NCI-H748 treated with DMSO at 0.1 percent for 48 hours (cell line): Measurements from ENCODE around the gene KIF20B.
A peak's percentile ranks its signal among the peaks of the same experiment; 100 is the strongest.

Experiments
- DNase-seq: peaks from one replicate; lab custom pipeline; 2025; lab: John Stamatoyannopoulos, UW

KIF20B gene, protein sequence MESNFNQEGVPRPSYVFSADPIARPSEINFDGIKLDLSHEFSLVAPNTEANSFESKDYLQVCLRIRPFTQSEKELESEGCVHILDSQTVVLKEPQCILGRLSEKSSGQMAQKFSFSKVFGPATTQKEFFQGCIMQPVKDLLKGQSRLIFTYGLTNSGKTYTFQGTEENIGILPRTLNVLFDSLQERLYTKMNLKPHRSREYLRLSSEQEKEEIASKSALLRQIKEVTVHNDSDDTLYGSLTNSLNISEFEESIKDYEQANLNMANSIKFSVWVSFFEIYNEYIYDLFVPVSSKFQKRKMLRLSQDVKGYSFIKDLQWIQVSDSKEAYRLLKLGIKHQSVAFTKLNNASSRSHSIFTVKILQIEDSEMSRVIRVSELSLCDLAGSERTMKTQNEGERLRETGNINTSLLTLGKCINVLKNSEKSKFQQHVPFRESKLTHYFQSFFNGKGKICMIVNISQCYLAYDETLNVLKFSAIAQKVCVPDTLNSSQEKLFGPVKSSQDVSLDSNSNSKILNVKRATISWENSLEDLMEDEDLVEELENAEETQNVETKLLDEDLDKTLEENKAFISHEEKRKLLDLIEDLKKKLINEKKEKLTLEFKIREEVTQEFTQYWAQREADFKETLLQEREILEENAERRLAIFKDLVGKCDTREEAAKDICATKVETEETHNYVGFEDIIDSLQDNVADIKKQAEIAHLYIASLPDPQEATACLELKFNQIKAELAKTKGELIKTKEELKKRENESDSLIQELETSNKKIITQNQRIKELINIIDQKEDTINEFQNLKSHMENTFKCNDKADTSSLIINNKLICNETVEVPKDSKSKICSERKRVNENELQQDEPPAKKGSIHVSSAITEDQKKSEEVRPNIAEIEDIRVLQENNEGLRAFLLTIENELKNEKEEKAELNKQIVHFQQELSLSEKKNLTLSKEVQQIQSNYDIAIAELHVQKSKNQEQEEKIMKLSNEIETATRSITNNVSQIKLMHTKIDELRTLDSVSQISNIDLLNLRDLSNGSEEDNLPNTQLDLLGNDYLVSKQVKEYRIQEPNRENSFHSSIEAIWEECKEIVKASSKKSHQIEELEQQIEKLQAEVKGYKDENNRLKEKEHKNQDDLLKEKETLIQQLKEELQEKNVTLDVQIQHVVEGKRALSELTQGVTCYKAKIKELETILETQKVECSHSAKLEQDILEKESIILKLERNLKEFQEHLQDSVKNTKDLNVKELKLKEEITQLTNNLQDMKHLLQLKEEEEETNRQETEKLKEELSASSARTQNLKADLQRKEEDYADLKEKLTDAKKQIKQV (N-terminal part only)

DNA sequence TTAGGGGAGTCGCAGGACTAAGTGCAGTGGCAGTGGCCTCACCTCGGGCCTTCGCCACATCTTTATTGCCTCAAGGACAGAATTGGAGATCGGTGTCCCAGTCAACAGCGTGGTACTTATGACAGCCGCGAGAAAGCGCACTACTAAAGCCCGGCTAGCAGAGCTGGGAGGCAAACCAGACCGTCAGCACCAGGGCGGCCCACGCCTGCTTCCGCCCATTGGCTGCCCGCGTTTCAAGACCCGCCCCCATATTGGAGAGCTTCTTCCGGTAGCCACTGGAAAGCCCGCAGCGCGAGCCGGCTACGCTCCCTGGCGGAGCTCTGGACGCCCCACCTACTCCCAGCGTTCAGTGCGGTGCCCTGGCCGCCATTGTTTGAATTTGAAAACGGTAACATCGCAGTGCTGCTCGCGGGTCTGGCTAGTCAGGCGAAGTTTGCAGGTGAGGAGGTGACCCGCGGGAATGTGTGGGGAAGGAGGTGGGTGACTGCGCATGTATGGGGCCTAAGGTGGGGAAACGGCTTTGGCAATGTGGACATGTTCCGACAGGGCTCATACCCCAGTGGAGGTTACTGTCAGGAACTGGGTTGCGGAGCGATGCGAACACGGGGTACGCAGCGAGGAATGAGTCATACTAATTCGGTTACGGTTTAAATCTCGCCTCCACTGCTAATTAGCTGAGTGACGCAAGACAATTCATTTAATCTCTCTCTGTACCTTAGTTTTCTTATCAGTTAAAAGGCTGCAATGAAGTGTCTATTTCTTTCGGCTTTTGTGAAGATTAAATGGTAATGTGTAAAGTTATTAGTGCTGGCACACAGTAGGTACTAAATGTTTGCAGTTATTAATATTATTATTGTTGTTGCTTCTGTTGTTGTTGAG, at the start of gene KIF20B:
TSS of gene KIF20B (plus strand) at position 349 of the 879 bp plus-strand sequence. CDS start 3,705 bp downstream, outside the sequence.
- DNase-seq = peak; percentile 75

DNA sequence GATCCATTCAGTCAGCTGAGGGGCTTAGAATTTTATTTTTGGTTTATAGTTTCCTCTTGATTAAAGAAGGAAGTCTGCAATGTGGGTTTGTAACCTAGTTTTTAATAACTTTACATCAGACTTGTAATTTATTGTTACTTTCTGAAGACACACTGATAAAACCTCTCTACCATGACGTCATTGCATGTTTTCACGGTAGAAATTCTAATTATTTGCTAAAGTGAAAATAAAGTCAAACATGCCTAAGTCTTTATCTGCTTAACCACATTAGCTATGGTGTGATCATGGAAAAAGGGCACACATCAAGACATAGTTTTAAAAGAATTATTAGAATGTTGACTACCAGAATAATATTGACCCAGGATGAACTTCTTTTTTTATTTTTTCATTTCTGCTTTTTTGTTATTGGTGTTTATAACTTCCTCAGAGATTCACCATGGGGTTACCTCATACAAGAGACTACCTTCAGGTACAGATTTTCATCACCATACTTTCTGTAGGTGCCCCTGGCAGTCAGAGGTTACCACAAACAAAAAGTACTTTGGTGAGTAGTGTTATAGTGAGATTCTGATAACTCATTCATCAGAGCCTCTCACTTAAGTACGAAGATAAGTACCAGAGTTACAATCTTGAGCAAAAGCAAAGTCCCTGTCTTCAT, 49.3 kb upstream of the KIF20B start:
- DNase-seq = no peak

DNA sequence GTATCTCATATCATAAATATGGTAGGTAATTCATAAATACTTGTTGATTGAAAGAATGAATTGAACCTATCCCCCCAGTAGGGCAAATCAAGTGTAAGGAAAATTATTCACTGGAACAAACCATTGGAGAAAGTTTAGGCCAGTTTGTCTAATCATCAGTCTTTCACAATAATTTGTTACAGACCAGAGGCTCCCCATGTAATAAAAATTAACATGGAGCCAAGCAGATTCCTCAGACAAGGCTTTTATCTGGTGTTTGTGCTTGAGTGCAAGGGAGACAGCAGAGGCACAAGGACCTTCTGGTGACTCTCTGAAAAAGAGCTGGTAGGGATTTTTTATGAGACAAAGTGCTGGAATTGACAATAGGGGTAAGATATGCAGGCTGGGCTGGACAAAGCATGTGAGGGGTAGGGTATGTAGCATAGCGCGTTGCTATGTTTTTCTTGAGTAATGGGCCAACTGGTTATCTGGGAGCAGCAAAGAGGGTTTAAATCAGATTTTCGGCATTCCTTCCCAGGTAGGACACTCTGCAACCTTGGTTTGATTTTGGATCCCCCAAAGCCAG, 48.5 kb upstream of the KIF20B start:
- no peak for DNase-seq

DNA sequence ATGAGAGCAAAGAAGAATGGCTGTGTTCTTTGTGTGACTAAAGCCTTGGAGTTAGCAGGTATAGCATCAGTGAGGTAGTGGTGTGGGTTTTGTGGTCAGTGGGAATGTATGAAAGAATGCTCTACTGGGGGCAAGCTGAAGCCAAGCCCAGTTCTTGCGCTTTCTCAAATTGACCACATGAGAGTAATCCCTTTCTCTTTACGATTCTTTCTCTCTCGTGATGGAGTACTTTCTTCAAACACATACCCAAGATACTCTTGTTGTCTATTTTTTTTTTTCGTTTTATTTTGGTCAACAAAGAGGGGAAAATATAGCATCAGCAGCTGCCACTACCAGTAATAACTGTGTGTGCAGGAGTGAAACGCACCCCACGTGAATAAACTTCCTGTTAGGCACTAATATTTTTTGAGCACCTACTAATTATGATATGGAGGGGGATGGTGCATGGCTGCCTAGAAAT, 48.0 kb upstream of the KIF20B start:
- no peak for DNase-seq

DNA sequence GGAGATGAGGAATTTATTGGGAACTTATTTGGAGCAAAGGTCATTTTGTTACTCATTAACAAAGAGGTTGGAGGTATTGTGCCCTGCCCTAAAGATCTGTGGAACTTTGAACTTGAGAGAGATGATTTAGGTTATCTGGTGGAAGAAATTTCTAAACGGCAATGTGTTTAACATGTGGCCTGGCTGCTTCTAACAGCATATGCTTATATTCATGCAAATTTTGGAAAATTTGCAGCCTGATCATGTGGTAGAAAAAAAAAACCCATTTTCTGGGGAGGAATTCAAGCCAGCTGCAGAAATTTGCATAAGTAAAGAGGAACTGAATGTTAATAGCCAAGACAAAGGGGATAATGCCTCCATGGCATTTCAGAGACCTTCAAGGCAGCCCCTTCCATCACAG, 45.7 kb upstream of the KIF20B start:
- no peak for DNase-seq

DNA sequence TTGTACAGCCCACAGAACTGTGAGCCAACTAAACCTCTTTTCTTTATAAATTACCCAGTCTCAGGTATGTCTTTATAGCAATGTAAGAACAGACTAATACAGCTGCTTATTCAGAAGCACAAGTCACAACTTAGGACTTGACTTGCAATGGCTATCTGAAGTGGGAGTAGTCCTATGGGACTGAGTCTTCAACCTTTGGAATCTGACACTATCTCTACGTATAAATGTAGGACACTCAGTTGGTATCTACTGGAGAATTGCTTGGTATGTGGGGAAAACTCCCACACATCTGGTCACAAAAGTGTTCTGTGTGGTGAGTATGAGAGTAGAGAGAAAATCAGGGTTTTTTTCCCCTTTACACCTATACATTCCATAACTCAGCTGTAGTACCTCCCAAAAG, 44.1 kb upstream of the KIF20B start:
- no peak for DNase-seq

DNA sequence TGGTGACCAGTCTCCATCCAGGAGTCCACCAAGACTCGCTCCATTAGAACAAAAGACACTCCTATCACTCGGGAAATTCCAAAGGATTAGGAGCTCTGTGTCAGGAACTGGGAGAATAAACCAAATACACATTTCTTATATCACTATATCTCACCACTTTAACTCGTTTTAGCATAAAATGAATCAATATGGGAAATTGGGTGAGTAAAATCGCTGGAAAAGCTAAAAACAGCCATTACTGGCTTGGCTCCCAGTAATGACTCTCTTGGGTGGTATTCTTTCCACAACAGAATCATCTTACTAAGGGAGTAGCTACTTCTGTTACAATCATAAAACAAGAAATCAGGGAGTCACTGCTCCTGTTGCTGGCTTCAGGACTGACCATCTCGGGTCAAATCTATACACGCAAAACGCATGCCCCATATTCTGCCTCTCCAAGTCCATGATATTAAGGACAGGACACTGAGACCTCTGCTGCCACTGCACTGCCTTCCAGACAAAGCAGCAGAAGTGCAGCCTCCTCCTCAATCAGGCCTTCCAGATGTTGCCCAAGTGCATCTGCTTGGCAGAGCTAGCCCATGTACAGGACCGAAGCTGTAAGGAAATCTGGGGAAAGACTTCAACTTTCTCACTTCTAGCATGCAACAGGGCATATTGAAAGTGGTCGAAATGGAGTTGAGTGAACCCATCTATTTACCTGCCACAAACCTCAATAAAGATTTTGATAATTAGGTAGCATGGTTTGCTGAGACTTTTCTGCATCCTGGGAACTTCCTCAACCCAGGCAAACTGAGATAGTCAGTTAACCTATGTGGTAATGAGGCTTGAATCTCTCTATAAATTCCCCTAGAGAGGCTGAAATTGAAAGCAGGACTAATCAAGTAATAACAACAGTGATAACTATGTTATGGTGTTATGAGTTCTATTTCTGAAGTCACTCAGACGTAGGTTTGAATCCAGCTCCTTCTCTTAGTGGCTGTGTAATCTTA, 42.0 kb upstream of the KIF20B start:
- no peak for DNase-seq

DNA sequence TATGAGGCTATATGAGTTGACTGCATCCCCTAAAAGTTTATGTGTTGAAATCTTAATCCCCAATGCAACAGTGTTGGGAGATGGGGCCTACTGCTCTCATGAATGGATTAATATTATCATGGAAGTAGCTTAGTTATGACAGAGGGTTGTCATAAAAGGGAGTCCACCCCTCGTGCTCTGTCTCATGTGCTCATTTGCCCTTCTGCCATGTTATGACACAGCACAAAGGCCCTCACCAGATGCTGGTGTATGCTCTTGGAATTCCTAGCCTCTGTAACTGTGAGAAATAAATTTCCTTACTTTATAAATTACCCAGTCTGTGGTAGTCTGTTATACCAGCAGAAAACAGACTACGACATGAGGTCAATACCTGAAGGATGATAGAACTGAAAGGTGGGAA, 38.8 kb upstream of the KIF20B start:
- no peak for DNase-seq

DNA sequence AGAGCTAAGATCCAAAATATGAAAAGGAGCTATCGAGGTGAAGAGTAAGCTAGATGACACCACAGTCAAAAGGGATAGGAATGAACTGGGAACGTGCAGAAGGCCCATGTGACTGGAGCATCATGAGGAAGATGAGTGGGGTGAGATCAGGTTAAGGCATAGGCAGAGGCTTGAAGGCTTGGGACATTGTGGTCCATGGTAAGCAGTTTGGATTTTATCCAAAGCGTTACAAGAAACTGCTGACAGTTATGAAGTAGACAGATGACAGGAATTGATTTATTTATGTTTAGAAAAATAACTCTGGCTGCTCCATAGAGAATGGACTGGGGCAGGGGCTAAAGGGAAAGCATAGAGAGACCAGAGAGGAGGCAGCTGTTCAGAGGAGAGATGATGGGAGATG, 38.2 kb upstream of the KIF20B start:
- no peak for DNase-seq

DNA sequence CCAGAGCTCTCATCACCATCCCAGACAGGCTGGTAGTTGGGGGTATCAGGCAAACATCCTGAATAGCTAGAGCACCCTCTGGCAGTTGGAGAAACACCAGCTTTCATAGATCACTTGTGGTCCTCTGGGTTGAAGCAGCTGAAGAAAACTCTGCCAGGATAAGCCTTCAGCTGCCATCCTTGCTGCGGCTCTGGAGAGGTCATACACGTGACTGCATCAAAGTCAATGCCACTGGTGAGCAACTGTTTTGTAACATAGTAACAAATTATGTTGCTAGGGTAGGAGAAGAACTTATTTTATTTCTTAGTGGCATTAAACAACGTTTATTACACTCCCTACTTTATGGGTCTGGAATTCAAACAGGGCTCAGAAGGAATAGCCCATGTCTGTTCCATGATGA, 37.2 kb upstream of the KIF20B start:
- DNase-seq = no peak

DNA sequence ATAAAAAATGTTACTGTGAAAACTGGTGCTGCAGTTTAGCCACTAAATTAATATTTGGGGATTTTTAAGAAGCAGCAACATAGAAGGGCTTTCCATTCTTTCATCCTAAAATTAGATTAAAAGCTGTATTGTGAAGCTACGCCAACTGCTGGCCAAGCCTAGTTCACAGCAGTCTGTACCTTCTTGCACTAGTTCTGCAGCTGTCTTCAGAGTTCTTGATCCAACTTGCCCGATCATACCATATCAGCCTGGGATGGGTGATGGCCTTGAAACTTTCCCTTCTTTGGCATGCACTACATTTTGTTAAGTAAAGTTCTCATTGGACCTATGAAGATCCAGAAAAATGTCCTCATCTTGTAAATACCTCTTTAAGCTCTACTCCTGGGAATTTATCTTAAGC, 36.1 kb upstream of the KIF20B start:
- DNase-seq = no peak

DNA sequence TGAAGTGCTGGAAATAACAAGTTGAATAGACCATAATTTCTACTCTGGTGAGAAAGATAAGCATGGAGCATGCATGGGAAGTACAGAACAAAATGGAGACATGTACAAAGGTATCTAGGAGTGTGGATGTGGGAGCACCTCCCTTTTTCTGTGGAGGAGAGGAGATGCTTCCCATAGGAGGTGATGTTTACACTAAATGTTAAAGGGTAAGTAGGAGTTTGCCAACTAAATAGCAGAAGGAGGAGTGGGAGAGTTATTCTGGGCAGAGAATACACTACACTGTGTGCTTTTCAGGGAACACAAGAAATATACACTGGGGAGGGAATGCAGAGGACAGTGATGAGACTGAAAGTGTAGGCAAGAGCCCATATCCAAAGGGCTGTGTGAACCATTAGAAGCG, 35.3 kb upstream of the KIF20B start:
- DNase-seq = no peak

DNA sequence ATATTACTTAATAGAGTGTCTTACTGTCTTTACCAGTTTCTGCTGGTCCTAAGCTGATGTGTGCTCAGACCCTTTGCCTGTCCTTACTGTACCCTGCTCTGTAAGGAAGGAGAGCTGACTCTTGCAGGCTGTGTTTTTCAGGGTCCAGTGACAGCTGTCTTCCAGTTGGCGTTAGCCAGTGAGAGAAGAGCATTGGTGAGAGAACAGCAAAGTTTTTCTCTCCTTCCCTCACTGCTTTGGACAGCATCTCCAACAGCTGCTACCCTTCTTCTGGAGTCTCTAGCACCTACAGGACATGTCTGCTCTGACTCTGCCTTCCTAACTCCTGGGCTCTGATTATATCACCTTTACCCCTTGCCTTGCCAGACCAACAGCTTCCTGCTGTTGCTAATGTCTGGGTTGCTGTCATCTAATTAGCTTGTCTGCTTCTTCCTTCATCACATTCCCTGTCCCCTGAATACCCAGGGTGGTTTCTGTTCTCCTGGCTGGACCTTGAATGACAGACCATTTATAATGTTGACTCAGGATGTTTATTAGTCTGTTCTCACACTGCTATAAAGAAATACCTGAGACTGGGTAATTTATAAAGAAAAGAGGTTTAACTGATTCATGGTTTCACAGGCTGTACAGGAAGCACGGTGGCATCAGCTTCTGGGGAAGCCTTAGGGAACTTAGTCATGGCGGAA, 32.9 kb upstream of the KIF20B start:
- DNase-seq = no peak

DNA sequence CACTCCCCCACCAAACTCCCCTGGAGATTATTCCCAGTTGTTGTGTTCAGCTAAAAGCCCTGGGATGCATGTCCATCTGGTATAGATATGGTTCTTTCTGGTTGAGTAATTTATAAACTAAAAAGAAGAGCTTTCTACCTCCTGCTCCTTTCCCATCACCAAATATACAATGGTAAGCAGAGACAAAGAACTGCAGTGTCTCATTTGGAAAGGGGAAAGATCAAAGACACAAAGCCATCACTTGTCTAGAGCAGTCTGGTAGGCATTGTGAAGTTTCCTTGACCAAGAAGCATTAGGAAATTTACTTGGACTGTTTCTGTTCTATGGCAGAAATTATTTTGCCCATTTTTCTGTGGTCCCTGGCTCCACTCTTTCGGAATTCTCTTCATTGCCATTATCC, 31.4 kb upstream of the KIF20B start:
- no peak for DNase-seq

DNA sequence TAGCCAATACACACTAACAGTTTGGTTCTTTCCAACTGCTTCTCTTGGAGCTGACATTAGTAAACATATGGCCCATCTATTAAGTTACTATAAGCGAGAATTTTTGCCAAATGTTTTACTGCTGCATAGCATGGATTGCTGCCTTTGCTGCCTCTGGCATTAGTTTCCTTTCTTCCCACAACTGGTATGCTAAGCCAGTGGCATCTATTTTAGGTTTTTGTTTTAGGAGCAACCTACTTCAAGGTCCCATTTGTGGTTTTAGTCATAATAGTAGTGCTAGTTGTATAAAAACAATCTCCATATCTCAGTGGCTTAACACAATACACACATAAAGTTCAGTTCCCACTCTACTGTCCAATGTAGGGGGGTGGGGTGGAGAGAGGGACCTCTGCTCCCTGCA, 30.5 kb upstream of the KIF20B start:
- no peak for DNase-seq

DNA sequence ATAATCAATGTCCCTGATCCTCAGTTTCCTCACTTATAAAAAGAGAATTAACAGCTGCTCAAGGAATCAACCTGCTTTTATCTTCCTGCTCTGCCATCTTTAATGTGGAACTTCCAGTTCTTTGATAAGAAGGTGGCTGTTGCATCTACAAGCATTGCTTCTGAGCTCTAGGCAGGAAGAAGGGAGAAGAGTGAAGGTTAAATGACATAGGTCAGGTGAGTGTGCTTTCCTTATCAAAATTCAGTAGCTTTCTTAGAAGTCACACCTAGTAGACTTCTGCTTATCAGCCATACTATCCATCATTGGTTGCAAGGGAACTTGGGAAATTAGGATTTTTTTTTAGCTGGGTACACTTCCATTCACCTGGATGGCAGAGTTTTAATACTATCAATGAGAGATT, 24.0 kb upstream of the KIF20B start:
- no peak for DNase-seq

DNA sequence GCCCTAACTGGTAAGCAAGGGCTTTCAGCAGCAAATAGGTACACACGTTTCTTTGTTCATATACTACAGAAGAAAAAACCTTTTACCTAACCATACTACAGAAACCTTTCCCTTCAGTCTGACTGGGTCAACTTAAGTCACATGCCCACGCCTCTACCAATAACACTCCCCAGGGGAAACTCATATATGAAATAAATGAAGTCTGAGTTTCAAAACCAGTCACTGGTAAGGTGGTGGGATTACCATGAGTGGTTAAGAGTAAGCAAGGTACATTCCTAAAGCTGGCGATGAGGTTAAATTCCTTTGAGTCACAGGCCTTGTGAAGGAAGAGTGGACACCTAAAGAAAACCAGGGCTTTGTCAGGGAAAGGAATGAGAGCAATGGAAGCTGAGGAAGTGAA, 21.4 kb upstream of the KIF20B start:
- DNase-seq = no peak

DNA sequence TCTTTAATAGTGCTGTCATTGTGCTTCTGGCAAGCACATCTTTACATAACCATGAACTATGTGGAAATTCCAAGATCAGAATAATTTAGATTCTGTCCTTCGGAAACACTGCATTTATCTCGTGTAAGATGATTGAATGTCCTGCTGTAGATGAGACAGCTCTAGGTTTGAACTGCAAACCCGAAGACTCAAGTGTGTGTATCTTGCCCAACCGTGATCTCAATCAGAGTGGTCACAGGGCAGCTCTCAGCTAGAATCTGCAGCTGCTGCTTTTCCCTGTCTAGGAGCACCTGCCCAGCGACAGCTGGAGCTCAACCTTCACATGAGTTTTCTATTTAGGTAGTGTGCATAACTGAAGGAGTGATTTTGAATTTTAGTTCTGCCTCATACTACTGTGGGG, 17.5 kb upstream of the KIF20B start:
- DNase-seq = no peak

DNA sequence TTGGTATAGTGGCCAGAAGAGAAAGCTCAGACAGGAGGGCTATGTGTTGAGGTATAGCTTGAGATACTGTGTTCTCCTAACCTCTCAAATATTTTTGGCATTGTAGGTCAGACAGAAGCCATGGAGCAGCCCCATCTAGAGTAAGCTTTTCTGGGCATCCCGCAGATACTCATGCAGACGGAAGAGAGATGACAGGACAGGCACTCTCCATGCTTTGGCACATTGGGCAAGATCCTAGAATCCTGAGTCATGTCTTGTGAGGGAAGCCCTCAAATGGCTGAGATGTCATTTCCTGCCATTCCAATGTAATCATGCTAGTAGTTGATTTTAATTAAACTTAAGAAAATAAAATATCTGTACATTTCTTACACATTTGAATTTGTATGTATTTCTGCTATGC, 16.8 kb upstream of the KIF20B start:
- no peak for DNase-seq
